Measurements from ENCODE around the gene GOLGA1. TPM values are rescaled to one million over a fixed set of nuclear protein-coding genes. Genes with fewer than 3 reads are reported as not detected.
"Not testable (repeated sequence)": the region's sequence is repeated elsewhere in the genome, so short reads cannot be mapped to it uniquely, and the experiment has no call there.

GOLGA1 gene
- polyA plus RNA-seq, 1 donor: 10.9 TPM

DNA sequence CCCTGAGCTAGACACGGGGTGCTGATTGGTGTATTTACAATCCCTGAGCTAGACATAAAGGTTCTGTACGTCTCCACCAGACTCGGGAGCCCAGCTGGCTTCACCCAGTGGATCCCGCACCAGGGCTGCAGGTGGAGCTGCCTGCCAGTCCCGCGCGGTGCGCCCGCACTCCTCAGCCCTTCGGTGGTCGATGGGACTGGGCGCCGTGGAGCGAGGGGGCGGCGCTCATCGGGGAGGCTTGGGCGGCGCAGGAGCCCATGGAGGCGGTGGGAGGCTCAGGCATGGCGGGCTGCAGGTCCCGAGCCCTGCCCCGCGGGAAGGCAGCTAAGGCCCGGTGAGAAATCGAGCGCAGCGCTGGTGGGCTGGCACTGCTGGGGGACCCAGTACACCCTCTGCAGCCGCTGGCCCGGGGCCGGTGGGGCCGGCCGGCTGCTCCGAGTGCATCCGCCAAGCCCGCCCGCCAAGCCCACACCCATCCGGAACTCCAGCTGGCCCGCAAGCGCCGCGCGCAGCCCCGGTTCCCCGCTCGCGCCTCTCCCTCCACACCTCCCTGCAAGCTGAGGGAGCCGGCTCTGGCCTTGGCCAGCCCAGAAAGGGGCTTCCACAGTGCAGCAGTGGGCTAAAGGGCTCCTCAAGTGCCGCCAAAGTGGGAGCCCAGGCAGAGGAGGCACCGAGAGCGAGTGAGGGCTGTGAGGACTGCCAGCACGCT lies 102.2 kb downstream of the GOLGA1 start:
- not testable (repeated sequence) for DNase-seq (ENCODE audit: low read depth)

DNA sequence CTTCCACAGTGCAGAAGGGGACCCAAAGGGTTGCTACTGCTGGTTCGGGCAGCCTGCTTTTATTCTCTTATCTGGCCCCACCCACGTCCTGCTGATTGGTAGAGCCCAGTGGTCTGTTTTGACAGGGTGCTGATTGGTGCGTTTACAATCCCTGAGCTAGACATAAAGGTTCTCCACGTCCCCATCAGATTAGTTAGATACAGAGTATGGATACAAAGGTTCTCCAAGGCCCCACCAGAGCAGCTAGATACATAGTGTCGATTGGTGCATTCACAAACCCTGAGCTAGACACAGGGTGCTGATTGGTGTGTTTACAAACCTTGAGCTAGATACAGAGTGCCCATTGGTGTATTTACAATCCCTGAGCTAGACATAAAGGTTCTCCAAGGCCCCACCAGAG lies 102.8 kb downstream of the GOLGA1 start:
- DNase-seq (ENCODE audit: low read depth): not testable (repeated sequence)

DNA sequence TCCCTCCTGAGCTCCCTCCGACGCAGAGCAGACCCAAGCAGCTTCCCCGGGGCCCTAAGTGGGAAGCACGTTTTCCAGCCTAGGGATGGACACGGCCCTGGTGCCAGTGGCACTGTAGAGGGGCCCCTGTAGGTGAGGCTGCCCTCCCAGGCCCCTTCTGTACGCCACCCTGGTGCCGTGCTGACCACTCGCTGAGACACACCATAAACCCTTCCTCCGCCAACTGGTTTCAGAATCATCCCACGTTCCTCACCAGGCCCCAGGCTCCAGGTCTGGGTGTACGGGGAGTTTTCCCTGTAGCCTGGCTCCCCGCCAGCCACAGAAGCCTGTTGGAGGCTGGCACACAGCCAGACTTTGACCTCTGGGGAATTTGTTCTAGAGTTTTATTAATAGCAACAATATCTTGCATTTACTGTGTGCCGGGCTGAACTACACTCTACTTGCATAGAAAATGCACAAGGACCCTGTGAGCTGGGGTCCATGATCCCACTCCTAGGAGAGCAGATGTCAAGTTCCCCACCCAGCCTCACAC lies 105.8 kb downstream of the GOLGA1 start:
- no peak for DNase-seq (ENCODE audit: low read depth)

DNA sequence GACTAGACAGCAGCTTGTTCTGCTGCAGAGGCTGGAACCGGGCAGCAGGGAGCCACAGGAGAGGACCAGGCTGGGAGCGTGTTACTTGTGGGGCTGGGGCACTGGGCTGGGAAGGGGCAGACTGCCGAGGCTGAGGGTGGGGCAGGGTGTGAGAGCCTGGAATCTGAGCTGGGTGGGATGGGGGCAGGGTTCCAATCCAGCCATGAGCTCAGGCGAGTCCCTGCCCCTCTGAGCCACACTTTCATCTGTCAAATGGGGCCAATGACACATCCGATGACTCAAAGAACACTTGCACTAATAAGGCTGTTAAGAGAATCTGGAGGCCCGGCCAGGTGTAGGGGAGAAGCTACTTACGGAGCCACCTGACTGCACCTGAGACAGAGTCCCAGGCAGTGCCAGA lies 106.3 kb downstream of the GOLGA1 start:
- no peak for DNase-seq (ENCODE audit: low read depth)

DNA sequence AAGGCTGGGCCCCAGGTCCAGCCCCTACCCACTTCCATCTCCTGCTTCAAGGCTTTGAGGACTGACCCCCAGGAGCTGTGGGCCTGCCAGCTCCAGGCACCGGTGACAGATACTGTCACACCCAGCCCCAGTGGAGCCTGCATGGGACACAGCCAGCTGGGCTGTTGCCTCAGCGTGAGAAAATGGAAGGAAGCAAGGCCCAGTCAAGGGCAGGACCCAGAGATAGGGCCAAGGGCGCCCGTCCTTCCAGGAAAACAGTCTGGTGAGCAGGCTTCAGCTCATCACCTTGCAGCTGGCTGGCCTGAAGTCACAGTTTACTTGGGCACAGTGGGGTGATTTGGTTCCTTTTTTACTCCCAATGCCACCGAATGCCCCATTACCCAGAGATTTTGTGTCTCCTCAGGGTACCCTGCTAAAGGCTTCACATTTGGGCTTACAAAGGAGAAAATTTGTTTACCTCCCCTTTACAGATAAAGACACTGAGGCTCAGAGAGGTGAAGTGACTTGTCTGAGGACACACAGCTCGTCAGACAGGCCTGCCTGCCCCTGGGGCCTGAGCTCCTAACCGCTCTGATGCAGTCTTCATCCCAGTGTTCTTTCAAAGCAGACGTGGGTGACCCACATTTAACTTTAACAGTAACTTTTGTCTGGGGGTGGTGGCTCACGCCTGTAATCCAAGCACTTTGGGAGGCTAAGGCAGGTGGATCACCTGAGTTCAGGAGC lies 109.1 kb downstream of the GOLGA1 start:
- no peak for DNase-seq (ENCODE audit: low read depth)

DNA sequence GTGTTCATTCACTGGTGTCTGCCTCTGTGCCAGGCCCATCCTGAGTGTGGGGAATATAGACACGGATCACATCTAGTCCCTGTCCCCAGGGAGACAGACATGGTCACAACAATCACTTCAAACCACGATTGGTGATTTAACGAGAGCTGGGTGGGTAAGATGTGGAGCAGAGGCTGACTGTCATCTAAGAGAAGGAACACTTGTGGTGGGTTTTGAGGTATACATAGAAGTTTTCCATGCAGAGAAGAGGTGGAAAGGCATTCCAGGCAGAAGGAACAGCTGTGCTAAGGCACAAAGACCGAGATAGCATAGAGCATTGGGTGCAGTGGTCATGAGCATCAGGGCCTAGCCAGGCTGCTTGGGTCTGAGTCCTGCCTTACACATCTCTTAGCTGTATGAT lies 110.3 kb downstream of the GOLGA1 start:
- no peak for DNase-seq (ENCODE audit: low read depth)

DNA sequence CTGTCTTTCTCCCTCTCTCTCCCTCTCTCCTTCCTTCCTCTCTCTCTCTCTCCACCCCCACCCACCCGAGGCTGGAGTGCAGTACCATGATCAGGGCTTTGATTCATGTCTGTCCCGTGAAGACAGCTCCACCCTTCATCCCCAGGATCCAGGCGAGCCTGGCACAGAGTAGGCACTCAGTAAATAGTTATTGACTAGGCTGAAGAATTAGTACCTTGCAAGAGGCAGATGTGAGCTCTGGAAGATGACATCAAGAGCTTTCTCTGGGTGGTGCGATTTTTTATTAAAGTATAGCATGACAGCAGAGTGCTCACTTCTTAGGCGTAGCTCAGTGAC lies 111.6 kb downstream of the GOLGA1 start:
- DNase-seq (ENCODE audit: low read depth): no peak

DNA sequence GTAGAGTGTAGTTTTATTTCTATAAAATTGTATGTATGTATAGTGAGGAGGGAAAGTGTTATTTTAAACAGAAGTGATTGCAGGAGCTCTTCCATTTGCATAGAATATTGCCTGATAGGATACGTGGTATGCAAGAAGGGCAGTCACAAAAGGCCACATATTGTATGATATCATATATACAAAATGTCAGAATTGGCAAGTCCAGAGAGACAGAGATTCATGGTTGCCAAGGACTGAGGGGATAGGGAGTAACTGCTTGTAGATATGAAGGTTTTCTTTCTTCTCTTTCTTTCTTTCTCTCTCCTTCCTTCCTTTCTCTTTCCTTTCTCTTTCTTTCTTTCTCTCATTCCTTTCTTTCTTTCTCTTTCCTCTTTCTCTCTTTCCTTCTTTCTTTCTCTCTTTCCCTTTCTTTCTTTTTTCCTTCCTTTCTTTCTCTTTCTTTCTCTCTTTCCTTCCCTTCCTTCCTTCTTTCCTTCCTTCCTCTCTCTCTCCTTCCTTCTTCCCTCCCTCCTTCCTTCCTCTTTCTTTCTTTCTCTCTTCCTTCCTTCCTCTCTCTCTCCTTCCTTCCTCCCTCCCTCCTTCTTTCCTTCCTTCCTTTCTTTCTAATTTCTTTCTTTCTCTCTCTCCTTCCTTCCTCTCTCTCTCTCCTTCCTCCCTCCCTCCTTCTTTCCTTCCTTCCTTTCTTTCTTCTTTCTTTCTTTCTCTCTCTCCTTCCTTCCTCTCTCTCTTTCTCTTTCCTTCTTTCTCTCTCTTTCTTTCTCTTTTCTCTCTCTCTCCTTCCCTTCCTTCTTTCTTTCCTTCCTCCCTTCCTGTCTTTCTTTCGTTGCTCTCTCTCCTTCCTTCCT lies 112.2 kb downstream of the GOLGA1 start:
- DNase-seq (ENCODE audit: low read depth): no peak

Other genes starting within 250 kb of the GOLGA1 start
- gene NR6A1, start 169.8 kb downstream of the GOLGA1 start, polyA plus RNA-seq (ENCODE audit: insufficient read length): 1.1 TPM
- 140 TPM for gene OLFML2A, start 163.9 kb downstream of the GOLGA1 start, polyA plus RNA-seq (ENCODE audit: insufficient read length)
- gene WDR38, start 87.6 kb downstream of the GOLGA1 start, polyA plus RNA-seq (ENCODE audit: insufficient read length): 0.11 TPM
- gene RPL35, start 79.1 kb downstream of the GOLGA1 start, polyA plus RNA-seq (ENCODE audit: insufficient read length): 2,207 TPM
- 27.9 TPM for gene ARPC5L, start 79.0 kb downstream of the GOLGA1 start, polyA plus RNA-seq (ENCODE audit: insufficient read length)
- 9.3 TPM for gene SCAI, start 202.4 kb upstream of the GOLGA1 start, polyA plus RNA-seq (ENCODE audit: insufficient read length)
- gene PPP6C, start 248.7 kb upstream of the GOLGA1 start, polyA plus RNA-seq (ENCODE audit: insufficient read length): 34.0 TPM

Measured in forelimb muscle (tissue), 1 donor.